GM21360 (cell line): ENCODE results near the gene RIPOR2.
"Not testable (repeated sequence)": the region's sequence is repeated elsewhere in the genome, so short reads cannot be mapped to it uniquely, and the experiment has no call there.

ENCODE experiments used
- ATAC-seq: cut with Tn5 transposase; IDR thresholded peaks from one replicate; pipeline ENCODE4 v1.9.1; 2021; ENCODE audit warnings: mild to moderate bottlenecking, moderate library complexity; ENCODE audit not compliant: unreplicated experiment

Gene RIPOR2

GRCh38 chr6:24927277-24927955, 8.3 kb downstream of the RIPOR2 start:
- ATAC-seq = no peak

- not testable (repeated sequence) for ATAC-seq
Observed at GRCh38 chr6:24926647-24927046, 9.1 kb downstream of the RIPOR2 start.

GRCh38 chr6:24926192-24926591, 9.6 kb downstream of the RIPOR2 start:
- no peak for ATAC-seq

GRCh38 chr6:24925661-24926060, 10.1 kb downstream of the RIPOR2 start:
- no peak for ATAC-seq

GRCh38 chr6:24924580-24925356, 11.0 kb downstream of the RIPOR2 start:
- no peak for ATAC-seq

GRCh38 chr6:24923885-24924401, 11.8 kb downstream of the RIPOR2 start:
- ATAC-seq = no peak

- ATAC-seq = no peak
Observed at GRCh38 chr6:24922814-24923213, 12.9 kb downstream of the RIPOR2 start.

GRCh38 chr6:24922170-24922569, 13.6 kb downstream of the RIPOR2 start:
- ATAC-seq = no peak

- ATAC-seq = no peak
Observed at GRCh38 chr6:24920136-24920535, 15.6 kb downstream of the RIPOR2 start.

GRCh38 chr6:24919056-24919892, 16.5 kb downstream of the RIPOR2 start:
- peak; percentile 50 for ATAC-seq

- ATAC-seq = no peak
Observed at GRCh38 chr6:24918641-24919055, 17.1 kb downstream of the RIPOR2 start.

- ATAC-seq = no peak
Observed at GRCh38 chr6:24916496-24916895, 19.3 kb downstream of the RIPOR2 start.

GRCh38 chr6:24915641-24916040, 20.1 kb downstream of the RIPOR2 start:
- ATAC-seq = no peak

GRCh38 chr6:24914082-24914481, 21.7 kb downstream of the RIPOR2 start:
- not testable (repeated sequence) for ATAC-seq

GRCh38 chr6:24911796-24912382, 23.9 kb downstream of the RIPOR2 start:
- no peak for ATAC-seq

GRCh38 chr6:24910961-24911725, 24.6 kb downstream of the RIPOR2 start:
- no peak for ATAC-seq

GRCh38 chr6:24910331-24910960, 25.3 kb downstream of the RIPOR2 start:
- ATAC-seq = no peak

GRCh38 chr6:24909241-24910216, 26.2 kb downstream of the RIPOR2 start:
- no peak for ATAC-seq
